ENCODE data around the gene OSM. TPM values are rescaled to one million over a fixed set of nuclear protein-coding genes. Genes with fewer than 3 reads are reported as not detected.
"Not testable (repeated sequence)": the region's sequence is repeated elsewhere in the genome, so short reads cannot be mapped to it uniquely, and the experiment has no call there.

Gene OSM
- total RNA-seq, 1 donor from 2014 or later = 8.0 TPM

DNA sequence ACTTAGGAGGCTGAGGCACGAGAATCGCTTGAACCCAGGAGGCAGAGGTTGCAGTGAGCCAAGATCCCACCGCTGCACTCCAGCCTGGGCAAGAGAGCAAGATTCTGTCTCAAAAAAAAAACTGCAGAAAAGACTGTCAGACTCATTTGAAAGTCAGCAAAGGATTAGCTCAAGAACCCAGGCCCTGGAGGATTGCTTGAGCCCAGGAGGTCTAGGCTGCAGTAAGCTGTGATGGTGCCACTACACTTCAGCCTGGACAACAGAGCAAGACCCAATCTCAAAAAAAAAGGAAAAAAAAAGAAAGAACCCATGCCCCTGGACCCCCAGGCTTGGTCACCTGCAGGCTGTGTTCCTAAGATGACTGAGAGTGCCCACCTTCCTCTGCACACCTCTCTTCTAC, 36.3 kb downstream of the OSM start:
- DNase-seq (ENCODE audit: low spot score) = no peak

GRCh38 chr22:30228509-30229359, 37.9 kb downstream of the OSM start:
- DNase-seq (ENCODE audit: low spot score) = no peak

- no peak for DNase-seq (ENCODE audit: low spot score)
Measured at GRCh38 chr22:30227438-30228228, 39.0 kb downstream of the OSM start.

DNA sequence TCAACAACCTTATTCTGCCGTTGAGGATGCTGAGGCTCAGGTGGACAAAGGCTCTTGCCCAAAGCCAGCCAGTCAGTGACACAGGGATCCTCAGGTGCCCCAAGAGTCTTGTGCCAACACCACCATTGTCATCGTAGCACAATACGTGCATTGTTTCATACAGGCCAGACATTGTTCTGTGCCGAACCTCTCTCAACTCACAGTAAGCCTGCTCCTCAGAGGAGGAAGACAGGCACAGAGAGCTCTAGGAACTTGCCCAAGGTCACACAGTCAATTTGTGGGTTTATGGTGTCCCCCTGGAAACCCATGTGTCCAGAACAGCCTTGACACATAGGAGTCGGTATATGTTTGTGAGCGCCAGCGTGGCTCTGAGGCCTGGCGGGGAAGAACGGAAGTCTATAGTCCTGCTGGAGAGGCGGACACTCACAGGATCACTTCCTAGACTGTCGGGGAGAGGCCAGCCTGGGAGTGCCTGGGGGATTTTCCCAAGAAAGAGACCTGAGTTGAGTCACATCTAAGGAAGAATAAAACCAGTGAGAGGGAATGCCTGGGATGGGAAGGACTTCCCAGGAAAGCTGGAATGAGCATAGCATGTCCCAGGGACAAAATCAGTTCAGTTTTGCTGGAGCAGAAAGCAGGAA, 40.3 kb downstream of the OSM start:
- no peak for DNase-seq (ENCODE audit: low spot score)

GRCh38 chr22:30225220-30225927, 41.3 kb downstream of the OSM start:
- no peak for DNase-seq (ENCODE audit: low spot score)

DNA sequence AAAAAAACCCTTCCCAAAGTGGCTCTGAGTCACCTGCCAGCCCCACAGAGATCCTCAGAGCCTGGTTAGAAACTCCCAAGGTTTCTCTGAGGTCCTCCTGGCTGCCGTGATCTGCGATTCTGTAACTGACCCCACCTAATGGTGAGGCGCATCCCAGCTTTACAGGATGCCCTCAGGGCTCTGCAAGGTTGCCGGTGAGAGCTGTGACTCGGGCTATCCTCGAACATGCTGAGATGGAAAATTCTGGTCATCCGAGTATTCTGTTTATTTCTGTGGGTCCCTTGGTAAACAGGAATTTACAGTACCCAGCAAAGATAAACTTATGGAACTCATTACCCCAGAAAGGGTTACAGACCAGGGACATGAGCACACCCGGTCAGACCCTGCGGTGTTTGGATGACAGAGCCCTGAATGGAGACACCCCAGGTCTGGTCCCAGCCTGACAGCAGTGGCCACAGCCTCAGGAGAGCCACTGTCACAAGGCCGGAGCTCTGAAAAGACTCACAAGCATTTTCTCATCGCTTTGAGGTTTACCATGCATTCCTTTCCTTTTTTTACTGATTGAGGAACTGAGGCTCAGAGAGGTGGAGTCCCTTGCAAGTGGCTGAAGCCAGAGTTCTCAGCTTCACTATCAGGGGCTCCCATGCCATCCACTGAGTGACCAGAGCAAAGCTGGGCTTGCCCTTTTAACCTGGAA, 42.3 kb downstream of the OSM start:
- DNase-seq (ENCODE audit: low spot score) = no peak

DNA sequence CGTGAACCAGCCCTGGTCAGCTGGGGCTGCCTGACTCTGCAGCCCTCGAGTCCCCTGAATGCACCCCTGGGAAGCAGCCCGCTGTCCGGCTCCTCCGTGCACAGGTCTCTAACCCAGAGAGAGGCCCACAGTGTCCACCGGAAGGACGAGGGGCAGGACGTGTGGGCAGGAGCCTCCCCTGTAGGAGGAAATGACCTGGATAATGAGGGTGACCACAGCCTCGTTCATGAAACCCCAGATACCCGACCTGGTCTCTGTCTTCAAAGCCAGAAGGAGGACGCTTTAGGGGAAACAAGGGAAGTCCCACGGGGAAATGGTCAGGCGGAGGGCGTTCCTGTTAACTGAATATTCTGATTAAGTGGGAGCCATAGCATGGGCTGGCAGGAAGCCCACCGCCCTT, 43.3 kb downstream of the OSM start:
- DNase-seq (ENCODE audit: low spot score) = no peak

DNA sequence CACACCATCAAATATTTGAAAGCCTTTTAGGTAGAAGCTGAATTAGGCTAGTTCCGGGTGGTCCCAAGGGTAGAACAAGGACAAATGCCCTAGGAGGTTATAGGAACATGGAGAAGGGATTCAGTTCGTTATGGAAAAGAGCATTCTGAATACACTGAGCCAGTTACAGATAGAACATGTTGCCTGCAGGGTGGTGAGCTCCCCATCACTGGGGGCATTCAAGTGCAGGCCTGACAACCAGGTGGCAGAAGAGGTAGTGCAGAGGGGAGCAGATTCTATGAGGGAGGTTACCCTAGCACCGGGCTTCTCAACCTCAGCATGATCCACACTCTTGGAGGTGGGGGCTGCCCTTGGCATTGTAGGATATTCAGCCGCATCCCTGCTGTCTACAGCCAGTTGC, 44.3 kb downstream of the OSM start:
- no peak for DNase-seq (ENCODE audit: low spot score)

DNA sequence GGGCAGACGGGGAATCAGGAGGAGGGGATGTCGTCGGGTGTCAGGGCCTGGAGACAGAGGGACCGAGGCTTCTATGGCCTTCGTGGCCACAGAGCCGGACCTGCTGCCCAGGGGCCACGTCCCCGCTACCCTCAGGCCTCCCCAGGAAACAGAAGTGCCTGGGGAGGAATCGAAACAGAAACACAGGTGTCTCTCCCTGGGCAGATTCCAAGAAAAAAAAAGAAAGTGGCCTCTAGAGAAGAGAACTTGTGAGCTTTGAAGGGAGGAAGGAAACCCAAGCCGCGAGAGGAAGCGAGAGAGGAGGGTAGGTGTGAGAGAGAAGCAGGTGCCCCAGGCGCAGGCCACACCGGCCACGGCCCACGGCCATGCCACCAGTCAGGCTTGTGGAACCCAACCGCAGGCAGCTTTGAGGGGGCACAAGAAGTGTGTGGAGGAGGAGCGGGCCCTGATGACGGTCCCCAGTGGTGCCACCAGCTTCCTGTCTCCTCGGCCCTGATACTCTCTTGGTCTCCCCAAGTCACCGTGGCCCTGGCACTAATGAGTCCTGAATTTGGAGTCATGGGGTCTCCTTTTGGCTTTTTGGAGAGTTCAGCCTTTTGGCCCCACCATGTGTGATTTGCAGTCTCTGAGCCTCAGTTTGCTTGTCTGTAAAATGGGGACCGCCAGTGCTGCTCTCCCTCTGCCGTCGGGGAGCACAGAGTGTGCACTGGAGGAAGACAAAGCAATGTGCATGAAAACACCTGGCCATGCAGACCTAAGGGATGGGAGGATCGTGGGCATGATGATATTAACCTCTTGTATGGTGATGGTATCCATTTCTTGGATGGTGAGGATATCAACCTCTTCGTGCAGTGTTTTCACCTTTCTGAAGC, 45.3 kb downstream of the OSM start:
- no peak for DNase-seq (ENCODE audit: low spot score)

GRCh38 chr22:30220338-30221012, 46.2 kb downstream of the OSM start:
- DNase-seq (ENCODE audit: low spot score) = no peak

DNA sequence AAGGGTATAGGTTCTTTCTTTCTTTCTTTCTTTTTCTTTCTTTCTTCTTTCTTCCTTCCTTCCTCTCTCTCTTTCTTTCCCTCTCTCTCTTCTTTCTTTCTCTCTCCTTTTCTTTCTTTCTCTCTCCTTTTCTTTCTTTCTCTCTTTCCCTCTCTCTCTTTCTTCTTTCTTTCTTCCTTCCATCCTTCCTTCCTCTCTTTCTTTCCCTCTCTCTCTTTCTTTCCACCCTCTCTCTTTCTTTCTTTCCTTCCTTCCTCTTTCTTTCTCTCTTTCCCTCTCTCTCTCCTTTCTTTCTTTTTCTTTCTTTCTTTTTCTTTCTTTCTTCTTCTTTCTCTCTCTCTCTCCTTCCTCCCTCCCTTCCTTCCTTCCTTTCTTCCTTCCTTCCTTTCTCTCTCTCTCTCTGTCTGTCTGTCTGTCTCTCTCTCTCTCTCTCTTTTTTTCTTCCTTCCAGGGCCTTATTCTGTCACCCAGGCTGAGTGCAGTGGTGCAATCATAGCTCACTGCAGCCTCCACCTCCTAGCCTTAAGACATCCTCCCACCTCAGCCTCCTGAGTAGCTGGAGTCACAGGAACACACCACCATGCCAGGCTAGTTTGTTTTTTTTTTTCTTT, 46.9 kb downstream of the OSM start:
- DNase-seq (ENCODE audit: low spot score) = no peak

DNA sequence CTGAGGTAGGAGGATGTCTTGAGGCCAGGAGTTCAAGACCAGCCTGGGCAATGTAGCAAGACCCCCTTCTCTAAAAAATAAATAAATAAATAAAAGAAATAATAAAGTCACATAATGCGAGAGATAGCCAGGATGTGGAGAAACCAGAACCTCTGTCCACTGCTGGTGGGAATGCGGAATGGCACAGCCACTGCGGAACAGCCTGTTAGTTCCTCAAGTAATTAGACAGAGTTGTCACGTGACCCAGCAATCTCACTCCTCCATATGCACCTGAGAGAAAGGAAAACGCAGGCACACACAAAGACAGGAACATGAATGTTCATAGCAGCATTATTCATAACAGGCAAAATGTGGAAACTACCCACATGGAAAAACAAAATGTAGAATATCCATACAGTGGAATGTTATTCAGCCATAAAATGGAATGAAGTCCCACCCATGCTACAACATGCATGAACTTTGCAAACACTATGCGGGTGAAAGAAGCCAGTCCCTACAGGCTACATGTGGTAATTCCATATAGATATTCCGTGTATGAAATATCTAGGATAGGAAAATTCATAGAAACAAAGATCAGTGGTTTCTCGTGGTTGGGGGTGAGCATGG, 47.5 kb downstream of the OSM start:
- DNase-seq (ENCODE audit: low spot score) = no peak

GRCh38 chr22:30217698-30218560, 48.7 kb downstream of the OSM start:
- no peak for DNase-seq (ENCODE audit: low spot score)

DNA sequence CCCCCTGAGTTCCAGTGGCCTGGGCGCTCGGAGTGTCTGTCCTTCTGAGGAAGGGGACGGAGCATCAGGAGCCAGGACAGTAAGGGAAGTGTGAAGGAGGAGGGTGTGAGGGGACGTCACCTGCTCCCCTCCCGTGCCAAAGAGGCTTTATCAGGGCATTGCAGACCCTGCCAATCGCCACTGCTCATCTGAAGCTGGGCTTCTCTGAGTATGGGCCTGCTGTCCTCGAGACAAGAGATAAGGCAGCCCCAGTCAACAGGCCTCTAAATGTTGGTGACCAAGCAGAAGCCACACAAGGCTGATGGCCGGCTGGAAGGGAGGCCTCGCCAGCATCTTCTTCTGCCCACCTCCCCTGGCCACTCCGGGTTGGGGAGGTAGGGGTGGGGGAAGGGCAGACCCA, 49.9 kb downstream of the OSM start:
- DNase-seq (ENCODE audit: low spot score) = no peak

- DNase-seq (ENCODE audit: low spot score) = not testable (repeated sequence)
Measured at GRCh38 chr22:30216272-30216671, 50.4 kb downstream of the OSM start.

DNA sequence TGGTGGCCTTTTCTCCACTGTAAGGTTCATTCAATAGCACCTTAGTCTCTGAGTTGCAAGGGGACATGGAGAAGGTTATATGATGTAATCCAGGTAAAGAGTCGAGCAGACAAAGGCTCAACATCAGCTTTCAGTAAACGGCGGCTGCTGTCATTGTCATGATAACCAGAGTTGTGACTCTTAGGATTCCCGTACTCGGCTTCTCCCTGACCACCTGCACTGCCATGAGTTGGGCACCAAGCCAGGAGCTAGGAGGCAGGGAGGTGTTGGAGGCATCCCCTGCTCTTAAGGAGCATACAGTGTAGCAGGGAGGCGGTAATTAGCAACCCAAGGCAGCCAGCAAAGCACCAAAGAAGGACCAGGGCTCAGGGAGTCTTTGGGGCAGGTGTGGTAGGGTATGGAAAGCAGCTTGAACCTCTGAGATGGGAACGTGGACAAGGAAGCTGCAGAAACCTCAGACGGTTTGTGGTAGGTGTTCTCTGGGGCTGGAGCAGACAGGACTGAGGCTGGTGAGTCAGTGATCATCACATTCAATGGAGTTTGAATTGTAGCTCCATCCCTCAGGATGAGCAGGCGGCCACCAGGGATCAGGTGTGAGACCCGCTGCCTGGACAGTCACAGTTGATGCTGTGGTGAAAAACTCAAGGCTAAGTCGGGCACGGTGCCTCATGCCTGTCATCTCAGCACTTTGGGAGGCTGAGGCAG, 51.8 kb downstream of the OSM start:
- no peak for DNase-seq (ENCODE audit: low spot score)

- DNase-seq (ENCODE audit: low spot score) = no peak
Measured at GRCh38 chr22:30212996-30213441, 53.6 kb downstream of the OSM start.

Measured in mesenteric fat pad (tissue), 1 donor.